GM13977 (cell line): ENCODE data around the gene TET2.

Experiments used
- DNase-seq: peaks from one replicate; pipeline ENCODE4 v3.0.0; 2012; ENCODE audit warnings: low spot score
- CTCF ChIP-seq: IDR thresholded peaks from 2 replicates; pipeline ENCODE4 v1.5.1; 2012; ENCODE audit warnings: mild to moderate bottlenecking, control low read depth; ENCODE audit not compliant: insufficient read depth; ENCODE audit errors: extremely low read depth, missing control alignments
- in situ Hi-C: fragments of 300-500 bp; cut with MboI; formaldehyde crosslinking; loops from one replicate; pipeline ENCODE4 v1.12.0; 2022; ENCODE audit warnings: low sequenced_read_pairs, low pct_unique_long_range_greater_than_20kb, mixed read lengths, inconsistent platforms; ENCODE audit not compliant: unreplicated experiment

The TET2 gene

GRCh38 chr4:105208561-105208960 lies 61.9 kb downstream of the TET2 start:
- no peak for DNase-seq
- in situ Hi-C loops = no loop called here

GRCh38 chr4:105210916-105211315 lies 64.2 kb downstream of the TET2 start:
- in situ Hi-C loops = no loop called here
- no peak for TF ChIP-seq CTCF
- DNase-seq = no peak

More at GRCh38 chr4:105208561-105208960, 61.9 kb downstream of the TET2 start:
- no peak for TF ChIP-seq CTCF

DNA sequence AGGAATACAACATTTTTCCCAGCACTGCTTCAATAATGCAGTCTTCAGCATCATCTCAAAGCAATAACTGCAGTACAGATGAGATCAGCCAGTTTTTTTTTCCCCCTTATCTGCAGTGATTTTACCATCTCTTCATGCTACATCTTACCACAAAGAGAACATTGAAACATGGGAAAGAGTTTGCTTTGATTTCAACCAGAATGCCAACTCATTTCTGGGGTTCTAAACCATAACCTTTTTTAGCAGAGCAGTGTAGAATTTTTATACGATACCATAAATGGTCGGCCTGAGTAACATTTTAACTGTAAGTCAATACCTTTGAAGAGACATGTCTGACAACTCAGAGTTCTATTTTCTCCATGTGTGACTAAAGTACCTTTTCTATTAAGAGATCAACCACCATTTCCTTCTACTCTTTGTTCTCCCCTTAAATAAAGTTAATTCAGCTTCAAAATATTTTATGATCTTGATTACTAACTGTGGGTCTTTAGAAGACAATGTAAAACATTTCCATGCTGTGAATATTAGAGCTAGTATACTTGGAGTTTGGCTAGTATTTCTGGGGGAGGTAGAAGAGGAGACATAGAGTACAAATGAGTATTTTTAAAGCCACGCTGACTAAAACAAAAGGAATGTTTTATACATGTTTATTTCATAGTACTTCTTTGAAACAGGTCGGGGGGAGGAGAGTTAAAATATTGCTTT lies 69.1 kb downstream of the TET2 start:
- no peak for TF ChIP-seq CTCF
- in situ Hi-C loops = no loop called here
- DNase-seq = peak; percentile 19

DNA sequence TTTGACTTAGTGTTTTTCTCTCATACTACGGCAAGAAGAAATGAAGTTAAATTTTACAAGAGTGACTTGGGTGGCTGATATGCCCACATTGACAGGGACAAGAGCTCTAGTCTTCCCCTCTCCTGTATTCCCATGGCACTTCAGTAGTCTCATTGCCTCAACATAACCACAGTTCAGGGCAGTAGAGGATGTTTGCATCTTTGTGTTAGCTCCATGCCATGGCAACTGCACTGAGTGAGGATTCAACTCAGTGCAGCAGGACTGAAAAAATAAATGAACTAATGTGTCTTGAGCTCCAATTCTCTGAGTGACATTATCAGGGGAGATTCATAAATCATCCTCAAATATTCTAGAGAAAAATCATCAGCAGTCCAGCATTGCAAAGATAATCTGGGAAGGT lies 78.8 kb downstream of the TET2 start:
- no peak for TF ChIP-seq CTCF
- in situ Hi-C loops = no loop called here
- no peak for DNase-seq

DNA sequence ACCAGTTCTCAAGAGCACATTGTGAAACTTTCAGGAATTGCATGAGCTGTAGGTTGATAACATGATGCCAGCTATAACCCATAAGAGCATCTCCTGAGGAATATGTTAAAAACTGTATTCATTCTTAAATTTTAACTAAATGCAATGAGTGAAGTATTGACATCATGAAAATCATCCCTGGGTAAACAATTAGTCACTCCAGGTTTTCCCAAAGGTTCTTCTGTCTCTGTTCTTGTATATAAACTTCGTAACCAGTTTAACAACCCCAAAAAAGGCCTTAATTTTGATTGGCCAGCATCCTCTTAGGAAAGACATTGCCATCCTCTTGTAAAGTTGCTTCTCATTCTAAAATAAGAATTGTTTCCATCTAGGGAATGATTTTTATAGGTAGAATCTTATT lies 80.4 kb downstream of the TET2 start:
- no peak for DNase-seq
- in situ Hi-C loops = no loop called here
- TF ChIP-seq CTCF = no peak

- no peak for TF ChIP-seq CTCF
- in situ Hi-C loops = no loop called here
- no peak for DNase-seq
These were observed 83.6 kb downstream of the TET2 start for GRCh38 chr4:105230287-105230686.
